Colonic mucosa (tissue), 4 donors: ENCODE measurements around the gene BICC1. TPM values are rescaled to one million over a fixed set of nuclear protein-coding genes. Genes with fewer than 3 reads are reported as not detected.
"Not testable (repeated sequence)": the region's sequence is repeated elsewhere in the genome, so short reads cannot be mapped to it uniquely, and the experiment has no call there.

Experiments used
- DNase-seq: peaks from one replicate; pipeline ENCODE4 v3.0.0-alpha.2; 2020
- H3K27ac ChIP-seq: fragments of 200-600 bp; one replicate; pipeline ENCODE4 v1.8.0; 2021
- H3K27me3 ChIP-seq: fragments of 200-600 bp; one replicate; pipeline ENCODE4 v1.8.0; 2021
- H3K36me3 ChIP-seq: fragments of 200-600 bp; one replicate; pipeline ENCODE4 v1.8.0; 2021
- H3K4me1 ChIP-seq: fragments of 200-600 bp; one replicate; pipeline ENCODE4 v1.8.0; 2021; ENCODE audit warnings: mild to moderate bottlenecking
- H3K4me3 ChIP-seq: fragments of 200-600 bp; one replicate; pipeline ENCODE4 v1.8.0; 2021
- H3K9ac ChIP-seq, 2 donors: one replicate each; pipeline ENCODE4 v1.7.0; 2013; ENCODE audit warnings: control low read depth in 2 of 2, low read depth in 2 of 2, low read length in 2 of 2
- H3K9me3 ChIP-seq: fragments of 200-600 bp; one replicate; pipeline ENCODE4 v1.8.0; 2021
- CTCF ChIP-seq: fragments of 200-600 bp; IDR thresholded peaks from one replicate; pipeline ENCODE4 v1.8.0; 2022; ENCODE audit warnings: antibody characterized with exemption, mild to moderate bottlenecking
- intact Hi-C: fragments of 100-400 bp; cut with DNase I; formaldehyde crosslinking; loops from one replicate; pipeline ENCODE4 v1.14.1; 2022
- total RNA-seq, 2 donors: library from RNA; stranded (reverse); fragmentation: NEBNext Ultra II Directional in 1 of 2; extraction: Animal tissue kit (Norgen Biotek cat#: 25700) in 1 of 2; gene quantifications; one replicate each; pipeline ENCODE4 v1.2.1, GENCODE V29; 2021
- donor health status: healthy.
- donor health status: DM: no; HTN: no; CAD: no.
- donor health status: DM: no; HTN: no; CAD: no.

Gene BICC1
- total RNA-seq, 2 donors from 2014 or later: 1.3 to 2.9 TPM

DNA sequence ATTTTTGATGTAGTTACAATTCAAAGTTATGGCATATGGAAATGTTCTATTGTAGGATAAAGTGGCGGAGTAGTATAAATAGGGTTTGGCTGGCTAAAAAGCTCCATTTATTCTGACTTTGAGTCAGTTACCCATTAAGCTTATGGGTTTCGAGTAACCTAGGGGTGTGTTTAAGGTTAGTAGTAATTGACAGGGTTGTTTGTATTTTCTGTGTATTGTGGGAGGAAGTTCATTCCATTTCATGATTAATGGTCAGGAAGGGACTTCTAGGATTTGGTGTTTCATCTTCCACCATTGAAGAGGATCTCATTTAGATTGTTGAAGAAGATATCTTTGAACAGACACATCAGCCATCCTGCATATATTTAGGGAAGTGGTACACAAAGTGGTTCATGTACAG is 75.0 kb downstream of the BICC1 start:
- Histone ChIP-seq H3K27ac (no peak overlapping the region), H3K9me3 (no peaks in the 10 kb centered on the region), H3K27me3 (no peaks in the 10 kb centered on the region), H3K4me3 (no peak overlapping the region), H3K4me1 (no peaks in the 10 kb centered on the region), H3K36me3 (no peaks in the 10 kb centered on the region), H3K9ac (no peak overlapping the region)
- no peak for TF ChIP-seq CTCF
- intact Hi-C loops: no loop called here
- DNase-seq: no peak

DNA sequence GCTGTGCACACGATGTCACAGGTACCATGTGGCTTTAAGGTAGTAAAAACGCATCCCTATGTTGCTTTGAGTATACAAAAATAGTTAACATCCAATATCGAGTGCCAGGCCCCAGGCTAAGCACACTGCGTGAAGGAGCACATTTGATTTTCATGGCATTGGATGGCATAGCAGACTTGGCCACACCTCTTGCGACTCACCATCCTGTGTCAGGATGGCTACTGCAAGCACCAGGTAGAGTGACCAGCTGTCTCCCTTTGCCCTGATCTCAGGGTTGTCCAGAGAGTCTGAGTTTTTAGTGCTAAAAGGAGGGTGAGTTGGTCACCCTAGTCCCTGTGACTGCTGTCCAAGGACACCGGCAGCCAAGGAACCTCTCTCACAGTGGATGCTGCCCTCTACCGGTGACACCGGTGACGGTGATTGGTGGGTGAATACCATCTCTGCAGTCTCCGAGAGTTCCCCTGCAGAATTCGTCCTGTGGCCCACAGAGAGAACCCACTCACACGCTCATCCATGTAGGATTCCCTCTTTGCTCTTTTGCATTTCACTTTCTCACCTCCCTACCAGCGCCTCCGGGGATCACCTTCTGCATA is 76.1 kb downstream of the BICC1 start:
- no peak overlapping the region for H3K27ac ChIP-seq
- no peaks in the 10 kb centered on the region for H3K4me1 ChIP-seq
- H3K9me3 ChIP-seq: no peaks in the 10 kb centered on the region
- TF ChIP-seq CTCF: no peak
- H3K27me3 ChIP-seq: no peaks in the 10 kb centered on the region
- intact Hi-C loops: no loop called here
- H3K36me3 ChIP-seq: no peaks in the 10 kb centered on the region
- DNase-seq: no peak
- no peak overlapping the region for H3K9ac ChIP-seq
- no peak overlapping the region for H3K4me3 ChIP-seq

DNA sequence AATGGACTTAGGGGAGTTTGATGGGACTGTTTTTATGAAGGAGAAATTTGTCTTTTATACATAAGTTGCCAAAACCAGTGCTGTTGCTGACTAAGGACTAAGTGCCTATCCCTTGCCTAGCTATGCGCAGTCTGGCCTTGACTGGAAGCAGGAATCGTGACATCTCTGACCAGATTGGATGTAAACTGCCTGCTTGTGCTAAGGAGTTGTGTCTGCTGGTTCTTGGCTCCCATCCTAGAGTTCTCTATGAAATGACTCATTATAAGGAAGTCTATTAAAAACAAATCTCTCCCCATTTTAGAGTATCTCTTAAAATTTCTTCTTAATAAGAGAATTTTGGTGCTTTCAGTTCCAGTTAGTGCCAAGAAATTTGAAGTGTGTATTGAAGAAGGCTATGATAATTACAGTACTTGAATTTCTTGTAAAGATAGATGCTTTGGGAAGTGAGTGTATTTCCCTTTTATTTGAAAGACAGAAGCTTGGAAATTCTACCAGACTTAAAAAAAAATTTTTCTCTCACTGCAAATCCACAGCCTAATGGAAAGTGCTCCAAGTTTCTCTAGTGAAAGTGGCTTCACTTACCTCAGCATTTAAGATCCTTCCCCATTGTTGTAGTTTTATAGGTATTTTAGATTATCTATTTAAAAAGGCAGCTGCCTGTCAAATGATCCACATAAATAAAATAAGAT is 77.6 kb downstream of the BICC1 start:
- intact Hi-C loops: no loop called here
- peak; percentile 23 for DNase-seq
- Histone ChIP-seq H3K27ac (no peak overlapping the region), H3K4me1 (no peaks in the 10 kb centered on the region), H3K27me3 (no peaks in the 10 kb centered on the region), H3K9me3 (no peaks in the 10 kb centered on the region), H3K4me3 (no peak overlapping the region), H3K36me3 (no peaks in the 10 kb centered on the region), H3K9ac (no peak overlapping the region)
- TF ChIP-seq CTCF: no peak

- Histone ChIP-seq H3K27me3 (no peaks in the 10 kb centered on the region), H3K27ac (no peak overlapping the region), H3K36me3 (no peaks in the 10 kb centered on the region), H3K9me3 (no peaks in the 10 kb centered on the region), H3K4me1 (no peaks in the 10 kb centered on the region), H3K9ac (no peak overlapping the region), H3K4me3 (no peak overlapping the region)
- intact Hi-C loops: no loop called here
- no peak for DNase-seq
- no peak for TF ChIP-seq CTCF
These were observed 78.3 kb downstream of the BICC1 start for GRCh38 chr10:58590924-58591323.

DNA sequence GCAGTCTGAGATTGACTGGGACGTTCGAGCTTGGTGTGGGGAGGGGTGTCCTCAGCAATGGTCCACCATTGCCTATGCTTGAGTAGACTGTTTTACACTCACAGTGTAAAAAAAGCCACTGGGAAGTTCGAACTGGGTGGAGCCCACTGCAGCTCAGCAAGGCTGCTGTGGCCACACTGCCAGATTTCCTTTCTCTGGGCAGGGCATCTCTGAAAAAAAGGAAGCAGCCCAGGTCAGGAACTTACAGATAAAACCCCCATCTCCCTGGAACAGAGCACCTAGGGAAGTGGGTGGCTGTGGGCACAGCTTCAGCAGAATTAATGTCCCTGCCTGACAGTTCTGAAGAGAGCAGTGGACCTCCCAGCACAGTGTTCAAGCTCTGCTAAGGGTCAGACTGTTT is 80.3 kb downstream of the BICC1 start:
- H3K27me3 ChIP-seq: no peaks in the 10 kb centered on the region
- no peaks in the 10 kb centered on the region for H3K9me3 ChIP-seq
- no peak overlapping the region for H3K9ac ChIP-seq
- no peak for DNase-seq
- TF ChIP-seq CTCF: no peak
- H3K36me3 ChIP-seq: no peaks in the 10 kb centered on the region
- intact Hi-C loops: no loop called here
- H3K27ac ChIP-seq: no peak overlapping the region
- no peaks in the 10 kb centered on the region for H3K4me1 ChIP-seq
- H3K4me3 ChIP-seq: no peak overlapping the region

- intact Hi-C loops: not testable (repeated sequence)
These were observed 84.5 kb downstream of the BICC1 start for GRCh38 chr10:58597211-58597610.

More at GRCh38 chr10:58597211-58597610, 84.5 kb downstream of the BICC1 start:
- H3K9ac ChIP-seq, H3K27ac ChIP-seq, H3K27me3 ChIP-seq, H3K4me1 ChIP-seq, H3K4me3 ChIP-seq, DNase-seq, H3K9me3 ChIP-seq, H3K36me3 ChIP-seq: not testable (repeated sequence)
